ENCODE data around the gene ACOX3.
A peak's percentile ranks its signal among the peaks of the same experiment; 100 is the strongest.
"Not testable (repeated sequence)": the region's sequence is repeated elsewhere in the genome, so short reads cannot be mapped to it uniquely, and the experiment has no call there.

Gene ACOX3

GRCh38 chr4:8410641-8411271 is 29.8 kb downstream of the ACOX3 start:
- H3K4me1 Mint-ChIP-seq = peaks cover 22% of the 10 kb centered on the region
- no peak overlapping the region for H3K4me3 Mint-ChIP-seq
- DNase-seq = no peak
- no peak overlapping the region for H3K27ac Mint-ChIP-seq
- peaks cover 9% of the 10 kb centered on the region for H3K36me3 Mint-ChIP-seq
- CTCF ChIA-PET = interaction anchor here (2.4 to 6.5 kb wide), 2 partner anchors 168 to 235 kb away, joined by 7 to 29 read pairs; no protein-coding TSS in a partner anchor
- H3K9me3 Mint-ChIP-seq = no peaks in the 10 kb centered on the region
- H3K27me3 Mint-ChIP-seq = no peaks in the 10 kb centered on the region

- CTCF ChIA-PET = interaction anchor here (1.6 to 6.5 kb wide), 3 partner anchors 11 to 234 kb away, joined by 4 to 29 read pairs (median 7); no protein-coding TSS in a partner anchor
- Mint-ChIP-seq H3K4me1 (peaks cover 22% of the 10 kb centered on the region), H3K27ac (no peak overlapping the region), H3K27me3 (no peaks in the 10 kb centered on the region), H3K9me3 (no peaks in the 10 kb centered on the region), H3K4me3 (no peak overlapping the region), H3K36me3 (peaks cover 9% of the 10 kb centered on the region)
- no peak for DNase-seq
Observed at GRCh38 chr4:8410066-8410625, 30.4 kb downstream of the ACOX3 start.

GRCh38 chr4:8409264-8410065 is 31.1 kb downstream of the ACOX3 start:
- peaks cover 19% of the 10 kb centered on the region for H3K4me1 Mint-ChIP-seq
- no peaks in the 10 kb centered on the region for H3K9me3 Mint-ChIP-seq
- no peak overlapping the region for H3K27ac Mint-ChIP-seq
- CTCF ChIA-PET = interaction anchor here (0.6 to 6.5 kb wide), 4 partner anchors 11 to 233 kb away, joined by 3 to 29 read pairs (median 6); no protein-coding TSS in a partner anchor
- DNase-seq = peak; percentile 67
- H3K27me3 Mint-ChIP-seq = no peaks in the 10 kb centered on the region
- H3K4me3 Mint-ChIP-seq = no peak overlapping the region
- H3K36me3 Mint-ChIP-seq = peaks cover 7% of the 10 kb centered on the region

GRCh38 chr4:8407756-8408155 is 32.8 kb downstream of the ACOX3 start:
- H3K27ac Mint-ChIP-seq = no peak overlapping the region
- no peak for DNase-seq
- H3K27me3 Mint-ChIP-seq = no peaks in the 10 kb centered on the region
- H3K36me3 Mint-ChIP-seq = no peaks in the 10 kb centered on the region
- CTCF ChIA-PET = interaction anchor here (0.8 to 6.5 kb wide), 4 partner anchors 12 to 232 kb away, joined by 3 to 29 read pairs (median 6); no protein-coding TSS in a partner anchor
- H3K4me1 Mint-ChIP-seq = peaks cover 14% of the 10 kb centered on the region
- no peaks in the 10 kb centered on the region for H3K9me3 Mint-ChIP-seq
- no peak overlapping the region for H3K4me3 Mint-ChIP-seq

- Mint-ChIP-seq H3K4me1 (peaks cover 14% of the 10 kb centered on the region), H3K27me3 (no peaks in the 10 kb centered on the region), H3K9me3 (no peaks in the 10 kb centered on the region), H3K27ac (no peak overlapping the region), H3K4me3 (no peak overlapping the region), H3K36me3 (no peaks in the 10 kb centered on the region)
- DNase-seq = no peak
- CTCF ChIA-PET = interaction anchor here (1.4 to 6.5 kb wide), 3 partner anchors 21 to 231 kb away, joined by 5 to 29 read pairs (median 6); no protein-coding TSS in a partner anchor
Observed at GRCh38 chr4:8407316-8407715, 33.2 kb downstream of the ACOX3 start.

GRCh38 chr4:8406887-8407286 is 33.6 kb downstream of the ACOX3 start:
- CTCF ChIA-PET = interaction anchor here (1.1 to 6.5 kb wide), 5 partner anchors 9 to 231 kb away, joined by 3 to 29 read pairs (median 5); no protein-coding TSS in a partner anchor

GRCh38 chr4:8405516-8405875 is 35.0 kb downstream of the ACOX3 start:
- no peaks in the 10 kb centered on the region for H3K27me3 Mint-ChIP-seq
- no peaks in the 10 kb centered on the region for H3K9me3 Mint-ChIP-seq
- peaks cover 14% of the 10 kb centered on the region for H3K4me1 Mint-ChIP-seq
- DNase-seq = no peak
- CTCF ChIA-PET = interaction anchor here (1.2 to 6.5 kb wide), 2 partner anchors 10 to 229 kb away, joined by 4 to 29 read pairs; no protein-coding TSS in a partner anchor
- no peak overlapping the region for H3K27ac Mint-ChIP-seq
- no peak overlapping the region for H3K4me3 Mint-ChIP-seq
- no peaks in the 10 kb centered on the region for H3K36me3 Mint-ChIP-seq

More at GRCh38 chr4:8406887-8407286, 33.6 kb downstream of the ACOX3 start:
- not testable (repeated sequence) for H3K27me3 Mint-ChIP-seq, H3K36me3 Mint-ChIP-seq, H3K4me3 Mint-ChIP-seq, H3K9me3 Mint-ChIP-seq, H3K27ac Mint-ChIP-seq
- peaks cover 14% of the 10 kb centered on the region for H3K4me1 Mint-ChIP-seq
- peak; percentile 35 for DNase-seq

- Mint-ChIP-seq H3K27me3 (no peaks in the 10 kb centered on the region), H3K36me3 (no peaks in the 10 kb centered on the region), H3K27ac (peak overlapping the region; percentile 4), H3K4me1 (peaks cover 10% of the 10 kb centered on the region), H3K4me3 (no peak overlapping the region), H3K9me3 (no peaks in the 10 kb centered on the region)
- DNase-seq = no peak
- CTCF ChIA-PET = interaction anchor here (1.4 to 6.5 kb wide), 4 partner anchors 13 to 229 kb away, joined by 4 to 29 read pairs (median 18); no protein-coding TSS in a partner anchor
Observed at GRCh38 chr4:8404791-8405515, 35.6 kb downstream of the ACOX3 start.

GRCh38 chr4:8403976-8404375 is 36.5 kb downstream of the ACOX3 start:
- H3K27me3 Mint-ChIP-seq = no peaks in the 10 kb centered on the region
- DNase-seq = no peak
- H3K4me3 Mint-ChIP-seq = no peak overlapping the region
- no peak overlapping the region for H3K27ac Mint-ChIP-seq
- H3K4me1 Mint-ChIP-seq = no peaks in the 10 kb centered on the region
- H3K36me3 Mint-ChIP-seq = no peaks in the 10 kb centered on the region
- no peaks in the 10 kb centered on the region for H3K9me3 Mint-ChIP-seq
- CTCF ChIA-PET = interaction anchor here (1.4 to 4.0 kb wide), 5 partner anchors 11 to 228 kb away, joined by 4 to 25 read pairs (median 13); no protein-coding TSS in a partner anchor

- H3K9me3 Mint-ChIP-seq = no peaks in the 10 kb centered on the region
- no peaks in the 10 kb centered on the region for H3K4me1 Mint-ChIP-seq
Observed at GRCh38 chr4:8403173-8403753, 37.3 kb downstream of the ACOX3 start.

GRCh38 chr4:8402640-8403039 is 37.9 kb downstream of the ACOX3 start:
- DNase-seq = no peak
- no peaks in the 10 kb centered on the region for H3K9me3 Mint-ChIP-seq
- H3K36me3 Mint-ChIP-seq = no peaks in the 10 kb centered on the region
- H3K27ac Mint-ChIP-seq = no peak overlapping the region
- H3K4me1 Mint-ChIP-seq = no peaks in the 10 kb centered on the region
- H3K27me3 Mint-ChIP-seq = no peaks in the 10 kb centered on the region
- CTCF ChIA-PET = interaction anchor here (0.9 to 4.0 kb wide), 11 partner anchors 13 to 226 kb away, joined by 3 to 25 read pairs (median 4); no protein-coding TSS in a partner anchor
- no peak overlapping the region for H3K4me3 Mint-ChIP-seq

More at GRCh38 chr4:8403173-8403753, 37.3 kb downstream of the ACOX3 start:
- DNase-seq = peak; percentile 63
- H3K36me3 Mint-ChIP-seq = no peaks in the 10 kb centered on the region
- CTCF ChIA-PET = interaction anchor here (0.9 to 4.0 kb wide), 11 partner anchors 12 to 227 kb away, joined by 3 to 25 read pairs (median 4); no protein-coding TSS in a partner anchor
- H3K27me3 Mint-ChIP-seq = no peaks in the 10 kb centered on the region
- no peak overlapping the region for H3K27ac Mint-ChIP-seq
- no peak overlapping the region for H3K4me3 Mint-ChIP-seq

GRCh38 chr4:8402181-8402597 is 38.3 kb downstream of the ACOX3 start:
- CTCF ChIA-PET = interaction anchor here (0.9 to 4.0 kb wide), 10 partner anchors 10 to 226 kb away, joined by 3 to 25 read pairs (median 4); no protein-coding TSS in a partner anchor
- Mint-ChIP-seq H3K27ac (no peak overlapping the region), H3K9me3 (no peaks in the 10 kb centered on the region), H3K4me1 (no peaks in the 10 kb centered on the region), H3K4me3 (no peak overlapping the region), H3K36me3 (no peaks in the 10 kb centered on the region), H3K27me3 (no peaks in the 10 kb centered on the region)
- no peak for DNase-seq

GRCh38 chr4:8401665-8402064 is 38.9 kb downstream of the ACOX3 start:
- no peak overlapping the region for H3K4me3 Mint-ChIP-seq
- no peak overlapping the region for H3K27ac Mint-ChIP-seq
- CTCF ChIA-PET = interaction anchor here (0.9 to 4.0 kb wide), 6 partner anchors 10 to 225 kb away, joined by 3 to 25 read pairs (median 8); no protein-coding TSS in a partner anchor
- no peaks in the 10 kb centered on the region for H3K9me3 Mint-ChIP-seq
- H3K36me3 Mint-ChIP-seq = no peaks in the 10 kb centered on the region
- H3K27me3 Mint-ChIP-seq = no peaks in the 10 kb centered on the region
- H3K4me1 Mint-ChIP-seq = no peaks in the 10 kb centered on the region
- DNase-seq = no peak

Measured in activated naive CD4-positive, alpha-beta T cell treated with anti-CD3 and anti-CD28 coated beads, Interleukin-2, amount 10 ng/mL, durations not matched to agents 7 days and 5 days (primary cell).